Measurements from ENCODE around the gene OVOL3. TPM values are rescaled to one million over a fixed set of nuclear protein-coding genes. Genes with fewer than 3 reads are reported as not detected.
A peak's percentile ranks its signal among the peaks of the same experiment; 100 is the strongest.
"Not testable (repeated sequence)": the region's sequence is repeated elsewhere in the genome, so short reads cannot be mapped to it uniquely, and the experiment has no call there.

OVOL3 gene
- total RNA-seq, 3 donors from 2014 or later (not counting 1 experiment from before 2014, with no cell fraction given) = not detected

- intact Hi-C loops (cut with micrococcal nuclease) = no loop called here
Observed at GRCh38 chr19:36120984-36121358, 10.0 kb downstream of the OVOL3 start.

DNA sequence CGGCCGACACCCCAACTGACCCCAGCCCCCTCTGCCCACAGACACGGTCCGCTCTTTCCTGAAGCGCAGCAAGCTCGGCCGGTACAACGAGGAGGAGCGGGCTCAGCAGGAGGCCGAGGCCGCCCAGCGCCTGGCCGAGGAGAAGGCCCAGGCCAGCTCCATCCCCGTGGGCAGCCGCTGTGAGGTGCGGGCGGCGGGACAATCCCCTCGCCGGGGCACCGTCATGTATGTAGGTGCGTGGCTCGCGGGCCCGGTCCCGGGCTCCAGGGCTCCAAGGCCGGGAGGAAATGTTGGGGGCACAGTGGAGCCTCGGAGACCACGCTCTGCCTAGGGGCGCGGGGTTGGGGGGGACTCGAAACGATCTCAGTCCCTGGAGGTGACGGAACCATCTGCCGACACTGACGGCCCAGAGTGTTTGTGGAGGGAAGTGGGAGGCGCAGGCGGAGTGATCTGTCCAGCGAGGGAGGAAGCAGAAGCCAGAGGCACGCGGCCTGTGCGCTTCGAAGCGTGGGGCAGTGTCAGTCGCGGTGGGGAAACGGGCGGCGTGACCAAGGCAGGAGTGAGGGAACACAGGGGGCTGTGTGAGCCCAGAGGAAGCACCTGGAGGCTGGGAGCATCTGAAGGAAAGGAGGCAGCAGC, 10.7 kb downstream of the OVOL3 start:
- TF ChIP-seq, protein P1, sequence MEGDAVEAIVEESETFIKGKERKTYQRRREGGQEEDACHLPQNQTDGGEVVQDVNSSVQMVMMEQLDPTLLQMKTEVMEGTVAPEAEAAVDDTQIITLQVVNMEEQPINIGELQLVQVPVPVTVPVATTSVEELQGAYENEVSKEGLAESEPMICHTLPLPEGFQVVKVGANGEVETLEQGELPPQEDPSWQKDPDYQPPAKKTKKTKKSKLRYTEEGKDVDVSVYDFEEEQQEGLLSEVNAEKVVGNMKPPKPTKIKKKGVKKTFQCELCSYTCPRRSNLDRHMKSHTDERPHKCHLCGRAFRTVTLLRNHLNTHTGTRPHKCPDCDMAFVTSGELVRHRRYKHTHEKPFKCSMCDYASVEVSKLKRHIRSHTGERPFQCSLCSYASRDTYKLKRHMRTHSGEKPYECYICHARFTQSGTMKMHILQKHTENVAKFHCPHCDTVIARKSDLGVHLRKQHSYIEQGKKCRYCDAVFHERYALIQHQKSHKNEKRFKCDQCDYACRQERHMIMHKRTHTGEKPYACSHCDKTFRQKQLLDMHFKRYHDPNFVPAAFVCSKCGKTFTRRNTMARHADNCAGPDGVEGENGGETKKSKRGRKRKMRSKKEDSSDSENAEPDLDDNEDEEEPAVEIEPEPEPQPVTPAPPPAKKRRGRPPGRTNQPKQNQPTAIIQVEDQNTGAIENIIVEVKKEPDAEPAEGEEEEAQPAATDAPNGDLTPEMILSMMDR (IDR thresholded peaks at IDR 0.05) = no peak
- Mint-ChIP-seq H3K36me3 (no peaks in the 10 kb centered on the region), H3K4me3 (no peak overlapping the region), H3K27me3 (ENCODE audit: low read depth in 2 of 2) (no peaks in the 10 kb centered on the region), H3K27ac (peak overlapping the region in 1 of 2 donors; percentile 24), H3K4me1 (peaks cover 12 to 30% of the 10 kb centered on the region in 2 donors), H3K9me3 (no peaks in the 10 kb centered on the region)
- no peak for ATAC-seq
- Histone ChIP-seq H3K27me3 (ENCODE audit: control insufficient read depth, insufficient read depth, low read length) (no peaks in the 10 kb centered on the region), H3K27ac (ENCODE audit: low read length) (no peak overlapping the region), H3K36me3 (ENCODE audit: control insufficient read depth, insufficient read depth, low read length) (peaks cover 58% of the 10 kb centered on the region), H3K9me3 (ENCODE audit: control insufficient read depth, insufficient read depth, low read length) (no peaks in the 10 kb centered on the region), H3K4me1 (ENCODE audit: control insufficient read depth, insufficient read depth, low read length) (peaks cover 2% of the 10 kb centered on the region), H3K4me3 (ENCODE audit: low read length) (no peak overlapping the region)
- no peak for DNase-seq
- 95% methylated on average over 49 of the region's 49 CpGs for WGBS (ENCODE audit: insufficient coverage)
- intact Hi-C loops (cut with micrococcal nuclease) = no loop called here

More at GRCh38 chr19:36120984-36121358, 10.0 kb downstream of the OVOL3 start:
- peak overlapping the region in 1 of 2 donors; percentile 22 for H3K27ac Mint-ChIP-seq
- H3K4me1 Mint-ChIP-seq = peaks cover 18 to 36% of the 10 kb centered on the region in 2 donors
- no peaks in the 10 kb centered on the region for H3K27me3 Mint-ChIP-seq (ENCODE audit: low read depth in 2 of 2)
- 98% methylated on average over 18 of the region's 18 CpGs for WGBS (ENCODE audit: insufficient coverage)
- DNase-seq (no peak), ATAC-seq (no peak)
- H3K9me3 ChIP-seq (ENCODE audit: control insufficient read depth, insufficient read depth, low read length) = no peaks in the 10 kb centered on the region
- H3K4me3 ChIP-seq (ENCODE audit: low read length) = no peak overlapping the region
- no peaks in the 10 kb centered on the region for H3K9me3 Mint-ChIP-seq
- no peaks in the 10 kb centered on the region for H3K27me3 ChIP-seq (ENCODE audit: control insufficient read depth, insufficient read depth, low read length)
- H3K4me1 ChIP-seq (ENCODE audit: control insufficient read depth, insufficient read depth, low read length) = peaks cover 9% of the 10 kb centered on the region
- no peaks in the 10 kb centered on the region for H3K36me3 Mint-ChIP-seq
- no peak overlapping the region for H3K27ac ChIP-seq (ENCODE audit: low read length)
- H3K36me3 ChIP-seq (ENCODE audit: control insufficient read depth, insufficient read depth, low read length) = peaks cover 58% of the 10 kb centered on the region
- TF ChIP-seq, protein P1 (IDR thresholded peaks at IDR 0.05) = no peak
- H3K4me3 Mint-ChIP-seq = no peak overlapping the region

DNA sequence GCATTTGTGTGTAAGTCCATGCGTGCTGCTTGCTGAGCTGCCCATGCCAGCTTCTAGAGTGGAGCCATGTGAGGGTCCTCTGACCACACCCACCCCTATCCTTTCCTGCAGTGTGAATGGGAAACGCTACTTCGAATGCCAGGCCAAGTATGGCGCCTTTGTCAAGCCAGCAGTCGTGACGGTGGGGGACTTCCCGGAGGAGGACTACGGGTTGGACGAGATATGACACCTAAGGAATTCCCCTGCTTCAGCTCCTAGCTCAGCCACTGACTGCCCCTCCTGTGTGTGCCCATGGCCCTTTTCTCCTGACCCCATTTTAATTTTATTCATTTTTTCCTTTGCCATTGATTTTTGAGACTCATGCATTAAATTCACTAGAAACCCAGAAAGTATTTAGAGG, 14.6 kb downstream of the OVOL3 start:
- Histone ChIP-seq H3K4me1 (ENCODE audit: control insufficient read depth, insufficient read depth, low read length) (peaks cover 18% of the 10 kb centered on the region), H3K9me3 (ENCODE audit: control insufficient read depth, insufficient read depth, low read length) (no peaks in the 10 kb centered on the region), H3K36me3 (ENCODE audit: control insufficient read depth, insufficient read depth, low read length) (peaks cover 34% of the 10 kb centered on the region), H3K27me3 (ENCODE audit: control insufficient read depth, insufficient read depth, low read length) (no peaks in the 10 kb centered on the region), H3K4me3 (ENCODE audit: low read length) (no peak overlapping the region), H3K27ac (ENCODE audit: low read length) (no peak overlapping the region)
- Mint-ChIP-seq H3K36me3 (no peaks in the 10 kb centered on the region), H3K4me1 (peaks cover 12 to 23% of the 10 kb centered on the region in 2 donors), H3K27me3 (ENCODE audit: low read depth in 2 of 2) (no peaks in the 10 kb centered on the region), H3K4me3 (peak overlapping the region; percentile 28), H3K27ac (no peak overlapping the region), H3K9me3 (no peaks in the 10 kb centered on the region)
- TF ChIP-seq, protein P1 (IDR thresholded peaks at IDR 0.05) = no peak
- ATAC-seq (no peak), DNase-seq (peak in 1 of 2 donors; percentile 23)
- WGBS (ENCODE audit: insufficient coverage) = 67% methylated on average over 9 of the region's 9 CpGs
- intact Hi-C loops (cut with micrococcal nuclease) = loop anchor here (1.0 kb wide), 1 partner anchor 46 kb away; no protein-coding TSS in a partner anchor

DNA sequence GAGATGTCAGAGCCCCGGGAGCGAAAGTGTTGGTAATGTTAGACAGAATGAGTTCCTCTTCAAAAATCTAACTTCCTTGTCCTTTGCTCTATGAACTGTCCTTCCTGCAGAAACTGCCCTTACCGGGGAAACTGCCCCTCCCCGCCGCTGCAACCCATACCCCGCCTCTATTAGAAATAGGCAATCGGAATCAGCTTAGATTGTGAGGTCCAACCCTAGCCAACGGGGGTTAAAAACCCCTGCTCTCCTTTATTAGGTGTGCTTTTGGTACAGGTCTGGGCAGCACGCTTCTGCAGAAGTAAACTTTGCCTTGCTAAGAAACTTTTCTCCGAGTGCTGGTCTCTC, 17.4 kb downstream of the OVOL3 start:
- Histone ChIP-seq H3K4me1 (ENCODE audit: control insufficient read depth, insufficient read depth, low read length) (peaks cover 44% of the 10 kb centered on the region), H3K27me3 (ENCODE audit: control insufficient read depth, insufficient read depth, low read length) (no peaks in the 10 kb centered on the region), H3K9me3 (ENCODE audit: control insufficient read depth, insufficient read depth, low read length) (no peaks in the 10 kb centered on the region), H3K27ac (ENCODE audit: low read length) (peak overlapping the region; percentile 86), H3K4me3 (ENCODE audit: low read length) (peak overlapping the region; percentile 87), H3K36me3 (ENCODE audit: control insufficient read depth, insufficient read depth, low read length) (peaks cover 17% of the 10 kb centered on the region)
- no peaks in the 10 kb centered on the region for H3K9me3 Mint-ChIP-seq
- H3K27ac Mint-ChIP-seq = peak overlapping the region; percentile 91
- no peaks in the 10 kb centered on the region for H3K36me3 Mint-ChIP-seq
- TF ChIP-seq, protein P1 (IDR thresholded peaks at IDR 0.05) = no peak
- no peak for ATAC-seq
- peak overlapping the region; percentile 92 for H3K4me3 Mint-ChIP-seq
- intact Hi-C loops (cut with micrococcal nuclease) = no loop called here
- peaks cover 27 to 35% of the 10 kb centered on the region in 2 donors for H3K4me1 Mint-ChIP-seq
- WGBS (ENCODE audit: insufficient coverage) = 21% methylated on average over 10 of the region's 10 CpGs
- no peaks in the 10 kb centered on the region for H3K27me3 Mint-ChIP-seq (ENCODE audit: low read depth in 2 of 2)
- DNase-seq = no peak

DNA sequence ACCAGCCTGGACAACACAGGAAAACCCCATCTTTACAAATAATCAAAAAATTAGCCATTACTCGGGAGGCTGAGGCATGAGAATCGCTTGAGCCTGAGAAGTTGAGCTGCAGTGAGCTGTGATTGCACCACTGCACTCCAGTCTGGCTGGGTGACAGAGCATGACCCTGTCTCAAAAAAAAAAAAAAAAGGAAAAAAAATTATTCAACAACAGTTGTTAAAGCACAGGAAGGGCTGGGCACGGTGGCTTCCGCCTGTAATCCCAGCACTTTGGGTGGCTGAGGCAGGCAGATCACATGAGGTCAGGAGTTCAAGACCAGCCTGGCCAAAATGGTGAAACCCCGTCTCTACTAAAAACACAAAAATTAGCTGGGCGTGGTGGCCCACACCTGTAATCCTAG, 20.3 kb downstream of the OVOL3 start:
- ATAC-seq = peak in 2 of 3 donors; percentile 16 to 31
- peaks cover 27 to 38% of the 10 kb centered on the region in 2 donors for H3K4me1 Mint-ChIP-seq

More for the DNA sequence above, 20.3 kb downstream of the OVOL3 start:
- H3K27me3 Mint-ChIP-seq (ENCODE audit: low read depth in 2 of 2); intact Hi-C loops (cut with micrococcal nuclease); H3K36me3 ChIP-seq (ENCODE audit: control insufficient read depth, insufficient read depth, low read length); H3K9me3 Mint-ChIP-seq; H3K4me3 ChIP-seq (ENCODE audit: low read length); H3K9me3 ChIP-seq (ENCODE audit: control insufficient read depth, insufficient read depth, low read length); H3K27me3 ChIP-seq (ENCODE audit: control insufficient read depth, insufficient read depth, low read length); H3K36me3 Mint-ChIP-seq: not testable (repeated sequence)
- H3K4me1 ChIP-seq (ENCODE audit: control insufficient read depth, insufficient read depth, low read length) = peaks cover 47% of the 10 kb centered on the region
- Mint-ChIP-seq H3K27ac (peak overlapping the region; percentile 82 to 88), H3K4me3 (peak overlapping the region; percentile 35)
- H3K27ac ChIP-seq (ENCODE audit: low read length) = peak overlapping the region; percentile 46
- 57% methylated on average over 6 of the region's 6 CpGs for WGBS (ENCODE audit: insufficient coverage)
- DNase-seq = peak; percentile 21 to 31
